ENCODE measurements around the gene LMO4. TPM values are rescaled to one million over a fixed set of nuclear protein-coding genes. Genes with fewer than 3 reads are reported as not detected.

The LMO4 gene
- polyA plus RNA-seq, 1 experiment, result 77.9 TPM

DNA sequence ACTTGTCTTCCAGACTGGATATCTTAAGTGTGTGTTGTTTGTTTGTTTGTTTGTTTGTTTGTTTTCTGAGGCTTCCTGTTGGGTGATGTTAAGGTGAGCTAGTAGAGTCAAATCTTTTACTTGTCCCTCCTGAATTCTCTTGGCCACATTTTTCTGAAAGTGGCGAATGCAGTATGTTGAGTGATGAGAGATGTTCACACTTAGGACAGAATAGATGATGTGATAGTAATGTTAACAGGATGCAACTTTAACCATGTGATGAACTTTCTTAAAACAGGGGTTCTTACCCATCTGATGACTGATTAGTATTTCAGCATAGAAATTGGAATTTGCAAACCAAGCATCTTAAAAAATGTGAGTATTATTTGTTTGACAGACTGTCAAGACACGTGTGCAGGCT is 40.2 kb downstream of the LMO4 start:
- TF ChIP-seq, protein P1, sequence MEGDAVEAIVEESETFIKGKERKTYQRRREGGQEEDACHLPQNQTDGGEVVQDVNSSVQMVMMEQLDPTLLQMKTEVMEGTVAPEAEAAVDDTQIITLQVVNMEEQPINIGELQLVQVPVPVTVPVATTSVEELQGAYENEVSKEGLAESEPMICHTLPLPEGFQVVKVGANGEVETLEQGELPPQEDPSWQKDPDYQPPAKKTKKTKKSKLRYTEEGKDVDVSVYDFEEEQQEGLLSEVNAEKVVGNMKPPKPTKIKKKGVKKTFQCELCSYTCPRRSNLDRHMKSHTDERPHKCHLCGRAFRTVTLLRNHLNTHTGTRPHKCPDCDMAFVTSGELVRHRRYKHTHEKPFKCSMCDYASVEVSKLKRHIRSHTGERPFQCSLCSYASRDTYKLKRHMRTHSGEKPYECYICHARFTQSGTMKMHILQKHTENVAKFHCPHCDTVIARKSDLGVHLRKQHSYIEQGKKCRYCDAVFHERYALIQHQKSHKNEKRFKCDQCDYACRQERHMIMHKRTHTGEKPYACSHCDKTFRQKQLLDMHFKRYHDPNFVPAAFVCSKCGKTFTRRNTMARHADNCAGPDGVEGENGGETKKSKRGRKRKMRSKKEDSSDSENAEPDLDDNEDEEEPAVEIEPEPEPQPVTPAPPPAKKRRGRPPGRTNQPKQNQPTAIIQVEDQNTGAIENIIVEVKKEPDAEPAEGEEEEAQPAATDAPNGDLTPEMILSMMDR (IDR thresholded peaks at IDR 0.05; ENCODE audit: insufficient read depth, low read depth, low read length), result no peak
- no peak overlapping the region for H3K4me3 ChIP-seq (ENCODE audit: low read depth, low read length)
- CTCF ChIA-PET, result no interaction called here
- POLR2A ChIA-PET, result no interaction called here
- no peak for DNase-seq (ENCODE audit: low read depth)
- H3K36me3 ChIP-seq (ENCODE audit: control insufficient read depth, insufficient read depth, low read length), result no peaks in the 10 kb centered on the region
- H3K27me3 ChIP-seq (ENCODE audit: control insufficient read depth, insufficient read depth, low read length), result no peaks in the 10 kb centered on the region

DNA sequence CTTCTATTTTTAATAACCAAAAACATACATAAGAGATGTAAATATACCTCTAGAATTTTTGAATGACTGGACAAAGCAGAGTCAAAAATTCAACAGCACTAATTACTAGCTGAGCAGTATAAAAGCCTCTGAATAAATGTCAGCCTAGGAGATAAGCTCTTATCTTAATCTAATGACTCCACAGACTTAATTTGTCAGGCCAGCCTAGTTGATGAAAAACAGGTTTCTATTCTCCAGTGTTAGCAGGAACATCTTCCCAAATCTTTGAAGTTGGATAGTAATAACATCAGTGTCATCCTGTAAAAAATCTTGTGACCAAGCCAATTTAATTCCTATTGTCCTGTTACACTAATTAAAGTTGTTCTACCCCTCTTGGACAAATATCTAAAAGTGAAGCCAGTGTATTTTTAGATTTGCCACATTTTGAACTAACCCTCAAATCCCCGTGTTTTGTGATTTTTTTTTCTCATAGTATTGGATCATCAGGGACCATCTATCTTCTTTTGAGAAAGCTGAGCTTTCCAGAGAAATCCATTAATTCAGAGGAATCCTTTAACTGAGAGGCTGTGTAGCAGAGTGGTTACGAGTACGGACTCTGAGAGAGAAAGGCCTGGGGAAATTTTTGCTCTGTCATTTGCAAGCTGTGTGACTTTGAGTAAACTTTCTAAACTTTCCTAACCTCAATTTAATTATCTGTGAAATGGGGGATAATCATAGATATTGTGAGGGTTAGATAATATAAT is 41.2 kb downstream of the LMO4 start:
- Histone ChIP-seq H3K36me3 (ENCODE audit: control insufficient read depth, insufficient read depth, low read length) (no peaks in the 10 kb centered on the region), H3K4me3 (ENCODE audit: low read depth, low read length) (no peak overlapping the region), H3K27me3 (ENCODE audit: control insufficient read depth, insufficient read depth, low read length) (no peaks in the 10 kb centered on the region)
- no peak for DNase-seq (ENCODE audit: low read depth)
- POLR2A ChIA-PET, result no interaction called here
- CTCF ChIA-PET, result no interaction called here
- TF ChIP-seq, protein P1 (IDR thresholded peaks at IDR 0.05; ENCODE audit: insufficient read depth, low read depth, low read length), result no peak

DNA sequence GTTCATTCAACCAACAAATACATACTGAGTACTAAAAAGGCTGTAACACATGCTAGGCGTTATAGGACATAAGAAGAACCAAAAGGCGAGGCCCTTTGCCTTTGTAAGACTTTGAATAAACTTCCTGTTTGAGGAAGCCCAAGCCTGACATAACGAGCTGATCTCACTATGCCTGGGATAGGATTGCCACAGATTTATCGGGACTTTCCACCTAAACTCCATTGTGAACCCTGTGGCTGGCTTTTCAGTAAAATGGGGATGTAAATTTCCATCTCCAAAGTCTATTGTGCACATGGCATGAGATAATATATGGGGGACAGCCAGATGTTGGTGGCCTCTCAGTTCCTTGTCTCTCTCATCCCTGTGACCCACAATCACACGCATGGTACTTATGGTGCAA is 41.9 kb downstream of the LMO4 start:
- TF ChIP-seq, protein P1 (IDR thresholded peaks at IDR 0.05; ENCODE audit: insufficient read depth, low read depth, low read length), result no peak
- Histone ChIP-seq H3K4me3 (ENCODE audit: low read depth, low read length) (no peak overlapping the region), H3K27me3 (ENCODE audit: control insufficient read depth, insufficient read depth, low read length) (no peaks in the 10 kb centered on the region), H3K36me3 (ENCODE audit: control insufficient read depth, insufficient read depth, low read length) (no peaks in the 10 kb centered on the region)
- DNase-seq (ENCODE audit: low read depth), result no peak
- POLR2A ChIA-PET, result no interaction called here
- CTCF ChIA-PET, result no interaction called here

DNA sequence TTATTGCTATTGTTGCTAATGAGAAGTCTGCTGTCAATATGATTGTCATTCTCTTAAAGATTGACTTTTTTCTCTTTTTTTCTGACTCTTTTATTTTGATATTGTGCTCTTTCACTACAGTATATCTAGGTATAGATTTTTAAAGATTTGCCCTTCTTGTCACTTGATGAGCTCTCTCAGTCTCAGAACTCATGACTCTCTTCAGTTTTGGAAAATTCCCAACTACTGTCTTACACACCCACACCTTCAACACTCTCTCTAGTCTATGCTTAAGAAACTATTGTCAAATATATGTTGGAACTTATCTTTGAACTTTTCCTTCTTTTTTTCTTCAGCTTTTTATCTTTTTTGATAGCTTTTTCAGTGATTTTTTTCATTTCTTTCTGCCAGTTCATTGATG is 50.6 kb downstream of the LMO4 start:
- H3K27me3 ChIP-seq (ENCODE audit: control insufficient read depth, insufficient read depth, low read length), result no peaks in the 10 kb centered on the region
- ChIA-PET CTCF (no interaction called here), POLR2A (no interaction called here)
- TF ChIP-seq, protein P1 (IDR thresholded peaks at IDR 0.05; ENCODE audit: insufficient read depth, low read depth, low read length), result no peak
- no peak for DNase-seq (ENCODE audit: low read depth)
- H3K36me3 ChIP-seq (ENCODE audit: control insufficient read depth, insufficient read depth, low read length), result no peaks in the 10 kb centered on the region
- no peak overlapping the region for H3K4me3 ChIP-seq (ENCODE audit: low read depth, low read length)

DNA sequence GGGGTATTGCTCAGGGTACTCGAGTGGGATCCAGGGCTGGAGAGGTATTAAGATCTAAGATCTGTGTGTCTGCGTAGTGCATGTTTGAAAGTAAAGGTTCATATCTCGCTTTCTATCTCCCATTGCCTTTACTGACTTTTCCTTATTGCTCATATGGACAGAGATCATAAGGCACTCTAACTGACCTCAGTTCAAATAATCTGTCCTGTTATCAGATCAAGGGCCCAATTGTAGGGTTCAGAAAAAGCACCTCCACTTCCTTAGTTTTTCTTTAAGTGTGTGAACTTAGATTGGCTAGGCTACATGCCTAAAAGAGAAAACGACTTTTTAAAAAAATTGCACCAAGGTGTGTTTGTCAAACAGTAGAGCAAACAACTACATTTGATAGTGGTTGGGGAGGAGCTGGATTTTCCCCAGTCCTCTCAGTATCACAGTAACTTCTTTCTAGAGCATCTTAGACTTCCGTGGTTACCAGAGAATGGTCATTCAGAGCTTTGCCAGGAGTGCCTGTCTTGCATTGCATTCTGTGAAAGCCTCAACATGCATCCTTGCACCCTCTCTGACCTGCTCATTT is 57.6 kb downstream of the LMO4 start:
- DNase-seq (ENCODE audit: low read depth), result no peak
- Histone ChIP-seq H3K27me3 (ENCODE audit: control insufficient read depth, insufficient read depth, low read length) (no peaks in the 10 kb centered on the region), H3K36me3 (ENCODE audit: control insufficient read depth, insufficient read depth, low read length) (no peaks in the 10 kb centered on the region), H3K4me3 (ENCODE audit: low read depth, low read length) (no peak overlapping the region)
- ChIA-PET POLR2A (no interaction called here), CTCF (no interaction called here)
- TF ChIP-seq, protein P1 (IDR thresholded peaks at IDR 0.05; ENCODE audit: insufficient read depth, low read depth, low read length), result no peak

Data from BJ (cell line).